Sigmoid colon (tissue), 7 donors: ENCODE results near the gene KRT6C. TPM values are rescaled to one million over a fixed set of nuclear protein-coding genes. Genes with fewer than 3 reads are reported as not detected.
"Not testable (repeated sequence)": the region's sequence is repeated elsewhere in the genome, so short reads cannot be mapped to it uniquely, and the experiment has no call there.

Source experiments
- DNase-seq: peaks from one replicate; pipeline ENCODE4 v3.0.0-alpha.2; 2019
- H3K27ac ChIP-seq, 4 donors: fragments of 200-600 bp; sonication (generic); one replicate each; pipeline ENCODE4 v1.5.1; 2016 to 2019; ENCODE audit warnings: mild to moderate bottlenecking in 1 of 4
- H3K27me3 ChIP-seq, 3 donors: fragments of 200-600 bp; sonication (generic); one replicate each; pipeline ENCODE4 v1.5.1; 2019; ENCODE audit warnings: mild to moderate bottlenecking in 1 of 3
- H3K36me3 ChIP-seq, 4 donors: fragments of 200-600 bp; sonication (generic); one replicate each; pipeline ENCODE4 v1.5.1; 2016 to 2019
- H3K4me1 ChIP-seq, 4 donors: fragments of 200-600 bp; sonication (generic); one replicate each; pipeline ENCODE4 v1.5.1; 2017 to 2019
- H3K4me3 ChIP-seq, 4 donors: fragments of 200-600 bp; sonication (generic); one replicate each; pipeline ENCODE4 v1.5.1; 2017 to 2019; ENCODE audit warnings: mild to moderate bottlenecking in 2 of 4, moderate library complexity in 1 of 4
- H3K9me3 ChIP-seq, 4 donors: fragments of 200-600 bp in 3 of 4; sonication (generic) in 3 of 4; one replicate each; pipeline versions ENCODE4 v1.5.1 to v1.6.1; 2013 to 2019
- CTCF ChIP-seq, 4 experiments: fragments of 450-650 bp in 3 of 4; fragments of 200-600 bp in 1 of 4; IDR thresholded peaks; one replicate each; pipeline ENCODE4 v1.5.1; 2016 to 2019; ENCODE audit warnings: antibody characterized with exemption in 4 of 4, mild to moderate bottlenecking in 3 of 4, moderate library complexity in 2 of 4
- EP300 ChIP-seq, 4 donors: sonication (generic); formaldehyde crosslinking; IDR thresholded peaks; one replicate each; pipeline ENCODE4 v1.6.1; 2017; ENCODE audit warnings: antibody characterized with exemption in 4 of 4
- POLR2A ChIP-seq, 2 donors: fragments of 450-650 bp; IDR thresholded peaks; one replicate each; pipeline ENCODE4 v1.6.1; 2016; ENCODE audit warnings: antibody characterized with exemption in 2 of 2, mild to moderate bottlenecking in 2 of 2, moderate library complexity in 2 of 2
- POLR2AphosphoS5 ChIP-seq, 4 donors: sonication (generic); formaldehyde crosslinking; IDR thresholded peaks; one replicate each; pipeline ENCODE4 v1.6.1; 2017; ENCODE audit warnings: antibody characterized with exemption in 4 of 4
- WGBS, 2 donors: extraction: QIAGEN DNeasy Blood & Tissue Kit; methylation state at CpG; one replicate each; pipeline ENCODE4 v1.1.7; 2013; 5-methylcytosine and 5-hydroxymethylcytosine counted together
- intact Hi-C: fragments of 100-400 bp; cut with DNase I; formaldehyde crosslinking; loops from one replicate; pipeline ENCODE4 v1.15.1; 2023
- polyA plus RNA-seq, 3 donors: library from polyadenylated mRNA; stranded (reverse); fragments of 200-250 nt; gene quantifications; one replicate each; pipeline ENCODE4 v1.2.3, GENCODE V29; 2013
- total RNA-seq, 4 donors: library from RNA; depleted of rRNA; stranded (reverse); fragments of >200 nt; gene quantifications; one replicate each; pipeline ENCODE4 v1.1.0, GENCODE V29; 2016
- donor health status: healthy with polysubstance abuse.
- donor health status: Bipolar disorder and iron deficiency.
- donor health status: healthy.

Gene KRT6C
- total and polyA plus RNA-seq, 7 donors: 0.60 TPM; not detected in 6

GRCh38 chr12:52448228-52448627 is 25.4 kb downstream of the KRT6C start:
- Histone ChIP-seq H3K27ac (no peak overlapping the region), H3K9me3 (no peaks in the 10 kb centered on the region), H3K36me3 (no peaks in the 10 kb centered on the region), H3K4me3 (no peak overlapping the region), H3K4me1 (no peaks in the 10 kb centered on the region), H3K27me3 (no peaks in the 10 kb centered on the region)
- 32 to 39% methylated on average over 3 of the region's 3 CpGs for WGBS, 2 donors
- no peak for TF ChIP-seq EP300 (IDR thresholded peaks at IDR 0.05)
- no peak for TF ChIP-seq POLR2AphosphoS5 (IDR thresholded peaks at IDR 0.05)
- no peak for TF ChIP-seq POLR2A (IDR thresholded peaks at IDR 0.05)
- TF ChIP-seq CTCF (IDR thresholded peaks at IDR 0.05): no peak
- intact Hi-C loops: no loop called here
- DNase-seq: no peak

GRCh38 chr12:52447196-52447595 is 26.4 kb downstream of the KRT6C start:
- H3K4me3 ChIP-seq, DNase-seq, H3K9me3 ChIP-seq, H3K36me3 ChIP-seq, H3K27me3 ChIP-seq, intact Hi-C loops, H3K27ac ChIP-seq, H3K4me1 ChIP-seq: not testable (repeated sequence)
- 94 to 96% methylated on average over 11 of the region's 11 CpGs for WGBS, 2 donors

DNA sequence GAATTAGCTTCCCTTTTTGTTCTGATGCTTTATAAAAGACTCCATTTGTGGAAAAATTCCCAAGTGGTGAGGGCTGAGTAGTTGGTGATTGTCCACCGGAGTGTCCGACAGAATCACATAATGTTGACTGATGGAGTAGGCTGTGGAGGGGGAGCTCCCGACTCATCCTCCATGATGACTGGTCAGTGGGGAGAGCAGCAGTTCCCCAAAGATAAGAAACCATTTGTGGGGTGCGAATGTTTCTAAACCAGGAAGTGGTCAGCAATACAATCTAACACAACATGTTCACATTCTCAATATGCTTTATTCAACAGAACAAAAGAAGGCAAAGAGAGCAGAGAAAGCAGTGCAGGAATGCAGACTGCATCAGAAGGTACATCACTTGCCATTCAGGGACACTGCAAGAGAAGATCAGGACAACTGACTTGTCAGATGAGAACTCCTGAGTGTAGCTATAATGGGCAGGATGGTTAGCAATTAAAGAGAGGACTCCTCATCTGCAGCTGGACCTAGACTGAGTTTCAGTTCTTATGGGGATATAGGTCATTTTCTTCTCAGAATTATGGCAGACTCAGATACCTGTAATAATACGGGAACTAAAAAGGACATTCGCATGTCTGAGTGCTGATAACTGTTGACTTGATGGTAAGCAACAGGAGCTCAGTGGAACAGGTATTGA is 27.1 kb downstream of the KRT6C start:
- whole genome bisulfite sequencing, 2 donors: 81 to 89% methylated on average over 6 of the region's 6 CpGs
- H3K9me3 ChIP-seq: no peaks in the 10 kb centered on the region
- peaks cover 0 to 10% (median 3%) of the 10 kb centered on the region in 4 donors for H3K4me1 ChIP-seq
- H3K36me3 ChIP-seq: no peaks in the 10 kb centered on the region
- H3K27ac ChIP-seq: no peak overlapping the region
- intact Hi-C loops: no loop called here
- no peak for DNase-seq
- H3K4me3 ChIP-seq: no peak overlapping the region
- H3K27me3 ChIP-seq: no peaks in the 10 kb centered on the region
- TF ChIP-seq POLR2AphosphoS5 (IDR thresholded peaks at IDR 0.05) (no peak), POLR2A (IDR thresholded peaks at IDR 0.05) (no peak), EP300 (IDR thresholded peaks at IDR 0.05) (no peak), CTCF (IDR thresholded peaks at IDR 0.05) (no peak)

- no peaks in the 10 kb centered on the region for H3K27me3 ChIP-seq
- no peaks in the 10 kb centered on the region for H3K36me3 ChIP-seq
- no peak for DNase-seq
- WGBS, 2 donors: 65 to 73% methylated on average over 3 of the region's 3 CpGs
- H3K4me1 ChIP-seq: peaks cover 0 to 17% (median 6%) of the 10 kb centered on the region in 4 donors
- H3K4me3 ChIP-seq: no peak overlapping the region
- H3K27ac ChIP-seq: no peak overlapping the region
- H3K9me3 ChIP-seq: no peaks in the 10 kb centered on the region
- no peak for TF ChIP-seq POLR2A (IDR thresholded peaks at IDR 0.05)
- TF ChIP-seq POLR2AphosphoS5 (IDR thresholded peaks at IDR 0.05): no peak
- no peak for TF ChIP-seq CTCF (IDR thresholded peaks at IDR 0.05)
- TF ChIP-seq EP300 (IDR thresholded peaks at IDR 0.05): no peak
- intact Hi-C loops: no loop called here
Observed at GRCh38 chr12:52445876-52446275, 27.7 kb downstream of the KRT6C start.

DNA sequence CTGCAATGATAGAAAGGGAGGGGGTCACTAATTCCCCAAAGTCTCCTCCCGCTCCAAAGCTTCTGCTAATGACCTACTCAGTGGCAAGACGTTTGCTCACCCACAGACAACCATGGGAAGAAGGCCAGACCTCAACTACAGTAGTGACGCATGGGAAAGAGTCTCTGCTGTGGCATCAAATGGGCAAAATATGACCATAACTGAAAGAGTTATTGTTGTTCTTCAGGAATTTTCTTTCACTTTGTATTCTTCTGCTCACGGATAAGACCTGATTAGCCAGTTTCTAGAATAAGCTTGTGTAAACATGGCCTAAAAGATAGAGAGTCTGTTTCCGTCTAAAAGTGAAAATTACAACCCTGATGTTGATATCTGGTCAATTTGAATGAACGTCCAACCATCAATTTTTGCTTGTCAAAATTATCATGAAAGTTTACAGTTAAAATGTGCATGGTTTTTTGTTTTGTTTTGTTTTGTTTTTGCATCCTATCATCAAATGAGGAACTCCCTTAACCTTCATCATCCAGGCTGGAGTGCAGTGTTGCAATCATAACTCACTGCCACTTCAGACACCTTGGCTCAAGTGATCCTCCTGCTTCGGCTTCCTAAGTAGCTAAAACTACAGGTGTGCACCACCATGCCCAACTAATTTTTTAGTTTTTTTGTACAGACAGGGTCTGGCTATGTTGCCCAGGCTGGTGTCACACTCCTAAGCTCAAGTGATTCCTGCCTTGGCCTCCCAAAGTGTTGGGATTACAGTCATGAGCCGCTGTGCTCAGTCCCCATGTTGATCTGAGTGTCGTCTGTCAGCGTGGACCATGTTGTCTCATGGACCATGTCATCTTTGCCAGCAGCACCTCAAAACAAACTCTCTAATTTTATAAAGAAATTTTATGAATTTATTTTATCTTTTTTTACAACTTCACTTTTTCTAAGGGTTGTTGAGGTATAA is 28.7 kb downstream of the KRT6C start:
- DNase-seq: no peak
- intact Hi-C loops: no loop called here
- no peaks in the 10 kb centered on the region for H3K9me3 ChIP-seq
- no peaks in the 10 kb centered on the region for H3K27me3 ChIP-seq
- WGBS, 2 donors: 49 to 71% methylated on average over 10 of the region's 10 CpGs
- no peak for TF ChIP-seq POLR2AphosphoS5 (IDR thresholded peaks at IDR 0.05)
- TF ChIP-seq CTCF (IDR thresholded peaks at IDR 0.05): no peak
- TF ChIP-seq POLR2A (IDR thresholded peaks at IDR 0.05): no peak
- TF ChIP-seq EP300 (IDR thresholded peaks at IDR 0.05): no peak
- peaks cover 0 to 24% (median 8%) of the 10 kb centered on the region in 4 donors for H3K4me1 ChIP-seq
- no peak overlapping the region for H3K4me3 ChIP-seq
- no peaks in the 10 kb centered on the region for H3K36me3 ChIP-seq
- no peak overlapping the region for H3K27ac ChIP-seq
